H9 (cell line): Measurements from ENCODE around the gene HMBS. TPM values are rescaled to one million over a fixed set of nuclear protein-coding genes. Genes with fewer than 3 reads are reported as not detected.
A peak's percentile ranks its signal among the peaks of the same experiment; 100 is the strongest.

Experiments
- DNase-seq: peaks from one replicate; pipeline ENCODE4 v3.0.0-alpha.2; 2017
- H2AFZ ChIP-seq: one replicate; pipeline ENCODE4 v1.6.1; 2013; ENCODE audit warnings: mild to moderate bottlenecking, low read length, control low read depth, moderate library complexity
- H2AK5ac ChIP-seq: 2 replicates; pipeline ENCODE4 v1.6.1; 2013; ENCODE audit warnings: low read length, control low read depth, mixed read lengths; ENCODE audit not compliant: insufficient read length
- H2BK120ac ChIP-seq: one replicate; pipeline ENCODE4 v1.6.1; 2013; ENCODE audit warnings: low read depth, mild to moderate bottlenecking, low read length, control low read depth, inconsistent platforms; ENCODE audit not compliant: poor library complexity, severe bottlenecking
- H2BK12ac ChIP-seq: 2 replicates; pipeline ENCODE4 v1.6.1; 2013; ENCODE audit warnings: low read length, control low read depth, mixed read lengths, low read depth; ENCODE audit not compliant: insufficient read length
- H2BK15ac ChIP-seq: 2 replicates; pipeline ENCODE4 v1.6.1; 2013; ENCODE audit warnings: low read depth, low read length, control low read depth
- H2BK20ac ChIP-seq: one replicate; pipeline ENCODE4 v1.6.1; 2013; ENCODE audit warnings: low read depth, mild to moderate bottlenecking, low read length, control low read depth, inconsistent platforms; ENCODE audit not compliant: poor library complexity, severe bottlenecking
- H2BK5ac ChIP-seq: 2 replicates; pipeline ENCODE4 v1.6.1; 2013; ENCODE audit warnings: low read length, control low read depth, mixed read lengths; ENCODE audit not compliant: insufficient read length
- H3K14ac ChIP-seq: 2 replicates; pipeline ENCODE4 v1.6.1; 2013; ENCODE audit warnings: low read length, control low read depth; ENCODE audit not compliant: insufficient read depth
- H3K18ac ChIP-seq: 2 replicates; pipeline ENCODE4 v1.6.1; 2013; ENCODE audit warnings: low read depth, mild to moderate bottlenecking, mixed read lengths, low read length, control low read depth; ENCODE audit not compliant: insufficient read length
- H3K23ac ChIP-seq: 2 replicates; pipeline ENCODE4 v1.6.1; 2013; ENCODE audit warnings: low read length, control low read depth, mixed read lengths, low read depth; ENCODE audit not compliant: insufficient read length
- H3K23me2 ChIP-seq: 2 replicates; pipeline ENCODE4 v1.6.1; 2013; ENCODE audit warnings: low read depth, mild to moderate bottlenecking, mixed read lengths, low read length, control low read depth; ENCODE audit not compliant: insufficient read length, poor library complexity, severe bottlenecking
- H3K27ac ChIP-seq: 2 replicates; pipeline ENCODE4 v1.5.1; 2013; ENCODE audit warnings: low read length, control low read depth, mixed read lengths, low read depth; ENCODE audit not compliant: insufficient read length
- H3K27me3 ChIP-seq: 2 replicates; pipeline ENCODE4 v1.6.1; 2013; ENCODE audit warnings: low read length, control low read depth, inconsistent platforms; ENCODE audit not compliant: insufficient read depth
- H3K4ac ChIP-seq: 2 replicates; pipeline ENCODE4 v1.6.1; 2013; ENCODE audit warnings: low read depth, mild to moderate bottlenecking, control low read depth, inconsistent platforms, low read length, moderate library complexity
- H3K4me1 ChIP-seq: 2 replicates; pipeline ENCODE4 v1.6.1; 2013; ENCODE audit warnings: low read length, control low read depth, inconsistent platforms; ENCODE audit not compliant: insufficient read depth
- H3K4me2 ChIP-seq: 2 replicates; pipeline ENCODE4 v1.6.1; 2013; ENCODE audit warnings: low read length, control low read depth, mixed read lengths; ENCODE audit not compliant: insufficient read length, insufficient read depth
- H3K56ac ChIP-seq: 2 replicates; pipeline ENCODE4 v1.6.1; 2013; ENCODE audit warnings: low read depth, mild to moderate bottlenecking, mixed read lengths, low read length, control low read depth; ENCODE audit not compliant: insufficient read length
- H3K79me1 ChIP-seq: 2 replicates; pipeline ENCODE4 v1.6.1; 2013; ENCODE audit warnings: low read depth, mild to moderate bottlenecking, moderate library complexity, low read length, control low read depth, inconsistent platforms; ENCODE audit not compliant: insufficient read depth, poor library complexity, severe bottlenecking
- H3K79me2 ChIP-seq: 2 replicates; pipeline ENCODE4 v1.6.1; 2013; ENCODE audit warnings: low read length, control low read depth, inconsistent platforms; ENCODE audit not compliant: insufficient read depth
- H3K9ac ChIP-seq: 2 replicates; pipeline ENCODE4 v1.6.1; 2013; ENCODE audit warnings: low read length, control low read depth, mixed read lengths; ENCODE audit not compliant: insufficient read length; ENCODE audit errors: extremely low read depth
- H3K9me3 ChIP-seq: one replicate; pipeline ENCODE4 v1.6.1; 2013; ENCODE audit warnings: low read depth, low read length, inconsistent platforms; ENCODE audit not compliant: control insufficient read depth
- H3T11ph ChIP-seq: one replicate; pipeline ENCODE4 v1.6.1; 2013; ENCODE audit warnings: mild to moderate bottlenecking, low read length, control low read depth, inconsistent platforms
- H4K20me1 ChIP-seq: one replicate; pipeline ENCODE4 v1.6.1; 2013; ENCODE audit not compliant: control insufficient read depth, insufficient read length, insufficient read depth
- H4K5ac ChIP-seq: 2 replicates; pipeline ENCODE4 v1.6.1; 2013; ENCODE audit warnings: low read depth, mild to moderate bottlenecking, mixed read lengths, low read length, control low read depth; ENCODE audit not compliant: insufficient read length
- H4K8ac ChIP-seq: replicated peaks from 2 replicates; pipeline ENCODE4 v1.6.1; 2013; ENCODE audit warnings: low read length, control low read depth, mixed read lengths, low read depth; ENCODE audit not compliant: insufficient read length
- H4K91ac ChIP-seq: 2 replicates; pipeline ENCODE4 v1.6.1; 2013; ENCODE audit warnings: low read depth, mild to moderate bottlenecking, moderate library complexity, mixed read lengths, low read length, control low read depth; ENCODE audit not compliant: insufficient read length
- H3K27ac Mint-ChIP-seq, 3 experiments: 2 replicates in 2 of 3; 3 replicates in 1 of 3; pipeline ENCODE4 v1.8.0; 2020 to 2021; ENCODE audit warnings: mixed read lengths in 3 of 3, mild to moderate bottlenecking in 1 of 3, moderate library complexity in 1 of 3
- H3K27me3 Mint-ChIP-seq: 2 replicates; pipeline ENCODE4 v1.8.0; 2021; ENCODE audit warnings: low read depth, mild to moderate bottlenecking, moderate library complexity, mixed read lengths
- H3K36me3 Mint-ChIP-seq, 3 experiments: 2 replicates in 2 of 3; 3 replicates in 1 of 3; pipeline ENCODE4 v1.8.0; 2020 to 2021; ENCODE audit warnings: low read depth in 3 of 3, mixed read lengths in 3 of 3; ENCODE audit not compliant: insufficient read depth in 1 of 3
- H3K4me1 Mint-ChIP-seq, 2 experiments: 2 replicates each; pipeline ENCODE4 v1.8.0; 2020; ENCODE audit warnings: mixed read lengths in 2 of 2
- H3K4me3 Mint-ChIP-seq, 2 experiments: 2 replicates in 1 of 2; 3 replicates in 1 of 2; pipeline ENCODE4 v1.8.0; 2020 to 2021; ENCODE audit warnings: mild to moderate bottlenecking in 2 of 2, mixed read lengths in 2 of 2, moderate library complexity in 1 of 2
- H3K9me3 Mint-ChIP-seq, 2 experiments: 2 replicates in 1 of 2; 3 replicates in 1 of 2; pipeline ENCODE4 v1.8.0; 2020; ENCODE audit warnings: mild to moderate bottlenecking in 2 of 2, mixed read lengths in 2 of 2, moderate library complexity in 1 of 2
- CTCF ChIP-seq: fragments of 200-600 bp; sonication (generic); conservative IDR thresholded peaks from 3 replicates; pipeline ENCODE4 v1.8.0; 2021; ENCODE audit warnings: antibody characterized with exemption, mild to moderate bottlenecking
- WGBS: extraction: QIAGEN DNeasy Blood & Tissue Kit; methylation state at CpG from one replicate; pipeline ENCODE4 v1.1.7; 2013; ENCODE audit warnings: missing lambda C conversion rate, low lambda C conversion rate, mixed read lengths; ENCODE audit not compliant: insufficient read length; ENCODE audit errors: extremely low coverage; 5-methylcytosine and 5-hydroxymethylcytosine counted together
- total RNA-seq: library from RNA; stranded (reverse); gene quantifications from 2 replicates; pipeline ENCODE4 v1.2.1, GENCODE V29; 2021

The HMBS gene
- total RNA-seq, 1 experiment from 2014 or later: 57.7 TPM

DNA sequence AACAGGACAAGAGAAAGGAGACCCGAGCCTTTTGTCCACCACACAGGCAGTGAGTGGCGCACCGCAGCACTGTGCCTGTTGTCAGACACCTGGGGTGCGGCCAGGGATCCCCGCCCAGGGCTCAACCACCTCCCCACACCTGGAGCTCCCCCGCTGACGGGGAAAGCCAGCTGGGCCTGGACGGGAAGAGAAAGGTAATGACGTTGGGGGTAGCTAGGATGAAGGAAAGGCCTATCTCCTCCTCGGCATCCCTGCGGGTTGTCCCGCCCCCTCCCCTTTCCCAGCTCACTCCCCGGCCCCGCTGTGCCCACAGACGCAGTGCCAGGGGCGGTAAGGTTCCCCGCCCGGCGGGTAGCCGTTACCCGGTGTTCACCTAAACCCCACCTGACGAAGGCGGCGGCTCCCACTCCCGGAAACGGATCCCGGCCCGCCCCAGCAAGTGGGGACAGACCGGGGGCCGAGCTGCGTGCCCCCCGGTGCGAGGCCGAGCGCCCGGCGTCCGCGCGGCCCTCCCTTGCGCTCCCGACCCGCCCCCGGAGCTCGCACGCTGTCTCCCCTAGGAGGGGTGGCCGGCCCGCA is 28.2 kb upstream of the HMBS start:
- H3K9ac ChIP-seq: peak overlapping the region; percentile 86
- peaks cover 10% of the 10 kb centered on the region for H3K79me2 ChIP-seq
- peak overlapping the region; percentile 87 for H3K14ac ChIP-seq
- H3T11ph ChIP-seq: no peak overlapping the region
- H3K9me3 ChIP-seq: no peaks in the 10 kb centered on the region
- no peaks in the 10 kb centered on the region for H3K27me3 Mint-ChIP-seq
- H2AFZ ChIP-seq: no peak overlapping the region
- DNase-seq: peak; percentile 60
- H4K8ac ChIP-seq: no peak overlapping the region
- H3K36me3 Mint-ChIP-seq: peaks cover 49 to 51% (median 50%) of the 10 kb centered on the region in 3 experiments
- H3K27me3 ChIP-seq: 0 out of 2 replicates have a peak, but pooled peaks cover 3% of the 10 kb centered on the region
- H3K4me2 ChIP-seq: peak overlapping the region; percentile 74
- H3K4ac ChIP-seq: no peak overlapping the region
- no peak overlapping the region for H2BK12ac ChIP-seq
- H2AK5ac ChIP-seq: no peak overlapping the region
- no peak overlapping the region for H4K5ac ChIP-seq
- H3K4me1 Mint-ChIP-seq: peaks cover 13 to 22% of the 10 kb centered on the region in 2 experiments
- no peak overlapping the region for H2BK20ac ChIP-seq
- H3K27ac Mint-ChIP-seq: peak overlapping the region; percentile 96 to 99 (median 98); a peak in 6 of 7 replicates
- H3K27ac ChIP-seq: no peak overlapping the region
- TF ChIP-seq CTCF: no peak
- no CpG with 5 or more reads among the region's 48 CpGs for WGBS
- no peak overlapping the region for H3K23ac ChIP-seq
- H3K4me1 ChIP-seq: no peaks in the 10 kb centered on the region; the same call in 1 of the 2 replicates
- H2BK15ac ChIP-seq: no peak overlapping the region
- H2BK5ac ChIP-seq: no peak overlapping the region
- H3K23me2 ChIP-seq: peaks cover 6% of the 10 kb centered on the region
- H3K56ac ChIP-seq: no peak overlapping the region
- H2BK120ac ChIP-seq: no peak overlapping the region
- H3K4me3 Mint-ChIP-seq: peak overlapping the region; percentile 95 to 99
- no peaks in the 10 kb centered on the region for H4K20me1 ChIP-seq
- peak overlapping the region; percentile 92 for H3K18ac ChIP-seq
- peaks cover 13% of the 10 kb centered on the region for H3K79me1 ChIP-seq
- no peak overlapping the region for H4K91ac ChIP-seq
- H3K9me3 Mint-ChIP-seq: peaks cover 0 to 2% of the 10 kb centered on the region in 2 experiments; a peak in 3 of 5 replicates
